Suppressor macrophage treated with lipopolysaccharide for 1 hour (primary cell): Measurements from ENCODE around the gene PATJ.

ENCODE experiments used
- DNase-seq, 3 donors: peaks; one replicate each; pipeline ENCODE4 v3.0.0-alpha.2; 2020 to 2022

PATJ gene

DNA sequence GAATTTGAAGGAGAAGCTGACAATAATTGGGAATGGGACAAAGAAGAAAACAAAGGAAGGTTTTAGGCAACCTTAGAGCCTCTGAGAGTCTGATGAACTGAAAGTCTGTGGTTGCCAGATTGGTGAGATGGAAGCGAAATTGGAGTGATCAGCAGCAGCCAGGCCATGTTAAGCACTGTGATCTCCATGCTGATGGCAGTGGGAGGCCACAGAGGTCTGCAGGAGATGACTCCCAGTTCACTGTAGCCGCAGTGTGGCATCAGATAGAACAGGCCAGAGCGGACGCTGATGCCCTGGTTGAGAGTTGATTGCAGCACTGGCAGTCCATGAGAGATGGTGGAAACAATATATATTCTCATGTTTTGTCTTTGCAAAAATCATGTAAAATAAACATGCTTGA, 314.9 kb downstream of the PATJ start:
- no peak for DNase-seq

DNA sequence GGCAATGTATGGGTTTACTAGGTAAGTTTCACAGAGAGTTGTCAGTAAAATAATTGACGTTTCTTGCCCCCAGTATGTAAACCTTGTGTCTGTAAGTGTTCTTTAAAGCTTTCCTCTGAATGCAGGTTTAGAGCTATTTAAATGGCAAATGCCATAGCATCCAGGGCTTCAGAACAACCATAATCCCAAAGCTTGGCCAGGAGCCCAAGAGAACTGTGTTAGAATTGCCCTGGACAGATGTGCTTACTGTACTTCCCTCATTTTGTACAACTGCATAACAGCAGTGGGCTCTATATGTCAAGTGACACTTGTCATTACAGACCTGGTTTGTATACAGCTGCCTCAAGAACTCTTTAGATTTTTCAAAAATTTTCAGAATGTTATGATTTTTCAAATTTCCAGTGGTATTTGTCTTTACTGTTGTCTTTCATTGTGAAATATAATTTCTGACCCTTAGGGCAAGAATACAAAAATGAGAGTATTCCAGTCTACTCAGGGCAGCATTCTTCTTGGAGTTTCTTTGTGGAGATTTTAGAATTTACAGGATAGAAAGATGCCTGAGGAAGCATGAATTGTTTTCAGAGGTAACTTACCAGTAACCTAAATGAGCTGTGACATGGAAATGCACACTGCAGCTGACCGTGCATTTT, 315.5 kb downstream of the PATJ start:
- no peak for DNase-seq

DNA sequence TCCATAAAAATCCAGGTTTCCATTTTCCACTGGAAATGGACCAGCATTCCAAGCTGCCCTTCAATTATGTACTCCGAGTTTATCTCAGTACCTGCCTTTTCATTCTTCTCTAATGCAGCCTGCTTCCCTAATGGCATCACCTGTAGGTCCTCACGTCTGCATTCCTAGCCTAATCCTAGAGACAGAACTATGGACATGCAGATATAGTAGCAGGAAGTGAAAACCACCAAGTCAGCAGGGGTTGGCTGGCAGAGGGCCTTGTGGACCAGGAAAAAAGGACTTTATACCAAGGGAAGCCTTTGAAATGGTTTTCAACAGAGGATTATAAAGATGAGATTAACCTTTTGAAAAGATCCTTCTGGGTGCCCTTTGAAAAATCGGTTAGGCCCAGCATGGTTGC, 316.7 kb downstream of the PATJ start:
- DNase-seq, result no peak

- no peak for DNase-seq
Observed at GRCh38 chr1:62062087-62062486, 319.8 kb downstream of the PATJ start.

- DNase-seq, result no peak
Observed at GRCh38 chr1:62064829-62065407, 322.6 kb downstream of the PATJ start.

DNA sequence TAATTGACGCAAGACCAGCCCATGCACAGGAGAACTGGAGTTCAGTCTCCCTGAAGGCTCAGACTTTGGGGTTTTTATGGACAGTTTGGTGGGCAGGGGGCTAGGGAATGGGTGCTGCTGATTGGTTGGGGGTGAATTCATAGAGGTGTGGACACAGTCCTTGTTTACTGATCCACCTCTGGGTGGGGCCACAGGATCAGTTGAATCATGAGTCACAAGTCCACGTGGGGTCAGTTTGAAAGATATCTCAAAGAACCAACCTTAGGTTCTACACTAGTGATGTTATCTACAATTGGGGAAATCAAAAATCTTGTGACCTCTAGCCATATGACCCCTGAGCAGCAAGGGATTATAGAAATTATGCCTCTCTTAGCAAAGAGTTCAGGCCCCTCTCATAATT, 324.4 kb downstream of the PATJ start:
- no peak for DNase-seq

DNA sequence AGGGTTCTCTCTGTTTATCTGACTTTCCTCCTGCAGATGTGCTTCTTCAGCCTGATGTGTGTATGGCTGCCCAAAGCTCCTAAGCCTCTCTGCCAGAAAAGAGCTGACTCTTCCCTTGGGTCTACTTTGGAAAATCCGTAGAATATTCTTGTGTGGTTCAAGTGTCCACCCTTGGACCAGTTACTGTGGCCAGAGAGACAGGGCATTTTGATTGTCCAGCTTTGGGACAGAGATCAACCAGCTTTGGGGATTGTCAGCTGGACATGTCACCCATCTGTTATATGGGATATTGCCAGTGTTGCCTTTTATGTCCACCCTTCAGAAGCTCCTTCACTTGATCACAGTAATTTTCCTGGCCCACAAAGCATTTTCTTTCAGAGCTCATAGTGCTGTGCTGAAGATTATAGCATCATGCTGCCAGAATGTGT, 326.1 kb downstream of the PATJ start:
- DNase-seq, result no peak

- DNase-seq, result no peak
Observed at GRCh38 chr1:62068978-62069377, 326.7 kb downstream of the PATJ start.

- peak in 2 of 3 donors; percentile 8 to 19 for DNase-seq
Observed at GRCh38 chr1:62070384-62071011, 328.2 kb downstream of the PATJ start.

DNA sequence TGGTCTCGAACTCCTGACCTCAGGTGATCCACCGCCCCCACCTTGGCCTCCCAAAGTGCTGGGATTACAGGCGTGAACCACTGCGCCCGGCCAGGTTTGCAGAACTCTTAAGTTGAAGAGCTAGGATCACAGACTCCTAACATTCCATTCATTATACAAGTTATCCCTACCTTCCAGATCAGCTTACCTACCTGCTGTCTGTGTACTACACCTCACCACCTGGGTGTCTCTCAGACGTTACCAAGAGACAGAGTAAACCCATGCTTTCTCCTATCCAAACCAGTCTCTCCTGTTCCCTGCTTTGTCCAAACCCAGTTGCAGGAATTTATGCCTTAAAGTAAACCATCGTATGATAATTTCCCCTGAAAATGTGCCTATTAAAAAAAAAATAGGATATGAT, 329.4 kb downstream of the PATJ start:
- no peak for DNase-seq

- no peak for DNase-seq
Observed at GRCh38 chr1:62076286-62076685, 334.0 kb downstream of the PATJ start.

DNA sequence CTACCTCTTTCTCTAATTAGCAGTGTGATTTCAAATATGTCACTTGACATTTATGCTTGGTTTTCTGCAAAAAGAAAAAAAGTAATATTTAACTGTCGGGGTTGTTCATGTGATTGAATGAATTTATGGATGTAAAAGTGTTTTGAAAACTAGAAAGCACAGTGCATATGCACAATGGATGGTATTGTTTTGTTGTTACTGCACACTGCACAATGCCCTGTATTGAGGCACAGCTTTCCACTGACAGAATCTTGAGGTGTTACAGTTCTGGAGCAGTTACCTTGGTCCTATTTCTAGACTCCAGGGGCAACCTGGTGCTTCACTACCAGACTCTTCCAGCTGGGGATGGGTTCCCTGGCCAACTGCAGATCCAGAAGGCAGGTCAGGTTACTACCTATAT, 335.5 kb downstream of the PATJ start:
- DNase-seq, result no peak

DNA sequence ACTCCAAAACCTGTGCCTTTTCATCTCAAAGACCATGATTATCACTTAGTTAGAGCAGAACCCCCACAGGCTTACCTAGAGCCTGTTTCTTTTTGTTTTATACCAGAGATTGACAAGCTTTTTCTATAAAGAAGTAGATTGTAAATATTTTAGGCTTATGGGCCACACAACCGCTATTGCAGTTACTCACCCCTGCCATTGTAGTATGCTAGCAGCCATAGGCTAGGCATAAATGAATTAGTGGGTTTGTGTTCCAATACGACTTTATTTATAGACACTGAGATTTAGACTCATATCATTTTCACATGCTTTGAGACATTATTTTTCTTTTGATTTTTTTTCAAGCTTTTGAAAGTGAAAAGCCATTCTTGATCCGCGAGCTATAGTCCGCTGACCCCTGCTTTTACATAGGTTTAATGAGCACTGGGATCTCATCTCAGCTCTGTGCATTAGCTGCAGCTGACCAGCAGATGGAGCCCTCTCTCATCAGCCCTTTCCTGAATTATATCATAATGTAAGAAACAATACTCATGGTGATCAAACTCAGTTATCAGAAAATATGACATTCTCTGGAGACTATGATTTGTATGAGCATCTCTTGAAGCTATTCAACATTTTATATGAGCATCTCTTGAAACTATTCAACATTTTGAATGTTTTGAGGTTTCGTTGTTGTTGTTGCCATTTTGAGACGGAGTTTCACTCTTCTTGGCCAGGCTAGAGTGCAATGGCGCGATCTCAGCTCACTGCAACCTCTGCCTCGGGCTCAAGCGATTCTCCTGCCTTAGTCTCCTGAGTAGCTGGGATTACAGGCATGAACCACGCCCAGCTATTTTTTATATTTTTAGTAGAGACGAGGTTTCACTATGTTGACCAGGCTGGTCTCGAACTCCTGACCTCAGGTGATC, 340.4 kb downstream of the PATJ start:
- peak; percentile 54 to 62 (median 58) for DNase-seq

DNA sequence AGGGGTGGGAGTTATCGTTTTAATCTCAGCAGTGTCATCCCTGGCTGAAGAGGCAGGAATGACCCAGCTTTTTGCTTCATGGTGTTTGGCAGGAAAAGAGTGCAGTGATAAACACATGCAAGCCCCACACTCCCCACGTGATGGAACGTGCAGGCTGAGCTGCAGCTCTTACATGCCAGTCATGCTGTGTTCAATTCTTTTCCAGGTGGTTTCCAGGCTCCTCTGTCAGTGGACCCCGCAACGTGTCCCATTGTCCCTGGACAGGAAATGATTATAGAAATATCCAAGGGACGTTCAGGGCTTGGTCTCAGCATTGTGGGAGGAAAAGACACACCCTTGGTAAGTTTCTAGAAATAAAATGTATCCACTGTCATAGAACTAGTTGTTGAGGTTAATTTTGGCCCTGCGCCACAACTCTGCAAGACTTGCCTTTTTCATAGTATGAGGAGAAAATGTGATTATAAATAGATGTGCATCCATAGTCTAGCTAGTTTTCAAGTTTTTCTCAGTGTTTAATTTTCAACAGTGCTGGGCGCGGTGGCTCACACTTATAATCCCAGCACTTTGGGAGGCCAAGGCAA, 342.1 kb downstream of the PATJ start:
- no peak for DNase-seq

DNA sequence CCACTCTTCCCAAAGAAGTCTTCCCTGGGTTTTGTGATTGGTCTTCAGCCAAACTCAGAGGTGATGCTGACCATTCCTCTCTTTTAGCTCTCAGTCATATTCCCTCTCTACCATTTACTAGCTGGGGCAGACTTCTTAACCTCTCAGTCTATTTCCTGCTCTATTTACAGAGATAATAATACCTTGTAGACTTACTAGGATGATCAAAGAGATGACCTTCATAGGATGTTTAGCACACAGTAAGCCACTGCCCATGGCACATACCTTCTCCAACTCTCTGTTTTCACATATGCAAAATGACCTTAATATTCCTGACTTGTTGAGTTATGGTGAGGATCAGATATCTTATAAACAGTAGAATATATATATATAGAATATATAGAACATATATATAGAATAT, 346.2 kb downstream of the PATJ start:
- DNase-seq, result no peak

DNA sequence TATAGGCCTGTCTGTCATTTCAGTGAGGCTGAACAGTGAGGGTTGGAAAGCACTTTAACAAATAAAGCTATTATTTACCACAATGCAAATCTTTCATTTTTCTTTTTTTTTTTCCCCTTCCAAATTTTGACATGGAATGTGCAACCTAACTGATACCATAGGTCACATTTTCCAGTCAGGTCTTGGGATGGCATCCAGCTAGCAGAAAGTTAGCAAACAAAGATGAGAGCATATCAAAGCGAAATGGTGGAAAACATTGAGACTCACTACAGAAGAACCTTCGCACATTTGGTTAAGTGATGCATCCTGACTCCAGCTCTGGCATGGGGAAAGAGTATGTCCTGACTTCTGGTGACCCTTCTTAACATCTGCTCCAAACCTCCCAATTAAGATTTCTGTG, 347.3 kb downstream of the PATJ start:
- no peak for DNase-seq

GRCh38 chr1:62090016-62090415, 347.7 kb downstream of the PATJ start:
- no peak for DNase-seq

GRCh38 chr1:62092110-62092509, 349.8 kb downstream of the PATJ start:
- DNase-seq, result no peak

DNA sequence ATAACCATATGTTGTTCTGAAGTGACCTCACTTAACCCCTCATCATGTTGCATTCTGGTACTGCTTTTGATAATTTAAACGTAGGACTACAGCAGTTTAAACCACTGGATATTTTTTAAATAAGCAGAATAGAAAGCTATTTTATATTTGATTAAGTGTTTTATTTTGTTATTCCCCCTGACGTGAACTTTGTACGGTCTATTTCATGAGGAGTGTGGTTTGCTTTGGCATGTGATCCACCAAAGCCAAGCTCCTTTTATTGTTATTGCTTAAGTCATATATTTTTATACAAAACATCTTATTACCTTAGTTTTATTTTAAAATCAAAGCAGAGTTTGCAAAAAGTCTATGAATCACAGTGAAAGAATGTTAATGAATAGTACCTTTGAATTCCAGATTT, 351.0 kb downstream of the PATJ start:
- no peak for DNase-seq

- no peak for DNase-seq
Observed at GRCh38 chr1:62097464-62097863, 355.2 kb downstream of the PATJ start.

GRCh38 chr1:62100442-62100841, 358.2 kb downstream of the PATJ start:
- no peak for DNase-seq

- no peak for DNase-seq
Observed at GRCh38 chr1:62103846-62104245, 361.6 kb downstream of the PATJ start.

GRCh38 chr1:62107923-62108322, 365.6 kb downstream of the PATJ start:
- DNase-seq, result no peak
